ENCODE measurements around the gene PRKCI.

DNA sequence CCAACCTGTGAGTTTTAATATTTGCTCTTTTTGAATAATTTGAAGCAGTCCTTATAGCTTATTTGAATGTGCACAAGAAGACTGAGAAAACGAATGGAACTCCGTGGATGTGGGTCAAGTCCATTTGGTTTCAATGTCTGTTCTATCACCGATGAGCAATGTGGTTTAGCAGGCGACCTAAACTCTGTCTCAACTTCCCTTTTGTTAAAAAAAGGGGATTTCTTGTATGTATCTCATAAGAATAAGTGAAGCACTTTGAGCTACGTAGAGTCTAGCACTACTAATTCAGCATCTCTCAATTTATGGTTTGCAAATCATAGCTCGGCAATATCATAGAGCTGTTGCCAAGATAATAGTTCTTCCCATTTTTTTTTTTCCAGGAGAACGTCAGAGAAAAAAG lies 130.7 kb downstream of the PRKCI start:
- TF ChIP-seq CREB1 (IDR thresholded peaks at IDR 0.05; ENCODE audit: low read depth): no peak
- TF ChIP-seq EP300 (IDR thresholded peaks at IDR 0.05; ENCODE audit: borderline replicate concordance): no peak
- TF ChIP-seq EGR1 (IDR thresholded peaks at IDR 0.05): no peak
- no peak for TF ChIP-seq CEBPB (IDR thresholded peaks at IDR 0.05)
- TF ChIP-seq, protein P1, sequence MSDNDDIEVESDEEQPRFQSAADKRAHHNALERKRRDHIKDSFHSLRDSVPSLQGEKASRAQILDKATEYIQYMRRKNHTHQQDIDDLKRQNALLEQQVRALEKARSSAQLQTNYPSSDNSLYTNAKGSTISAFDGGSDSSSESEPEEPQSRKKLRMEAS (IDR thresholded peaks at IDR 0.05): no peak
- TF ChIP-seq RAD21 (IDR thresholded peaks at IDR 0.05; ENCODE audit: low read depth): no peak
- no peak for TF ChIP-seq TAF1 (IDR thresholded peaks at IDR 0.05; ENCODE audit: low read depth)

All from Ishikawa (cell line).